ENCODE data around the gene KLF12. TPM values are rescaled to one million over a fixed set of nuclear protein-coding genes. Genes with fewer than 3 reads are reported as not detected.

The KLF12 gene
- total and polyA plus RNA-seq, 2 experiments from 2014 or later, result 12.8 to 19.8 TPM

GRCh38 chr13:74135326-74136083 lies 1.3 kb upstream of the KLF12 start:
- 1% methylated on average over 20 to 58 of the region's 72 CpGs for WGBS, 2 experiments (ENCODE audit: low coverage in 1 of 2, low lambda C conversion rate in 2 of 2, missing lambda C conversion rate in 2 of 2)
- peak overlapping the region; percentile 89 for H3K9ac ChIP-seq
- in situ Hi-C loops (cut with MboI), result no loop called here
- H3K27ac ChIP-seq, result peak overlapping the region; percentile 90
- TF ChIP-seq EZH2 (IDR thresholded peaks at IDR 0.05; ENCODE audit: insufficient read depth, poor library complexity, severe bottlenecking) (no peak), EZH2phosphoT487 (IDR thresholded peaks at IDR 0.05; ENCODE audit: insufficient read depth, low read depth) (no peak)
- H3K9me2 ChIP-seq (ENCODE audit: insufficient read depth), result no peaks in the 10 kb centered on the region
- peak overlapping the region; percentile 97 for H3K4me3 ChIP-seq
- no peaks in the 10 kb centered on the region for H4K20me1 ChIP-seq (ENCODE audit: insufficient read depth)
- H3K9me3 ChIP-seq (ENCODE audit: low read depth), result no peaks in the 10 kb centered on the region
- DNase-seq, result peak; percentile 89
- peaks cover 19% of the 10 kb centered on the region for H3K4me1 ChIP-seq (ENCODE audit: insufficient read depth)
- H3F3A ChIP-seq (ENCODE audit: insufficient read depth), result peaks cover 31% of the 10 kb centered on the region
- H3K79me2 ChIP-seq (ENCODE audit: insufficient read depth), result peaks cover 33% of the 10 kb centered on the region
- peak overlapping the region; percentile 81 for H2AFZ ChIP-seq
- peak overlapping the region; percentile 82 for H3K4me2 ChIP-seq (ENCODE audit: unreplicated experiment)
- no peaks in the 10 kb centered on the region for H3K36me3 ChIP-seq (ENCODE audit: low read depth)
- H3K27me3 ChIP-seq (replicated peaks; ENCODE audit: insufficient read depth), result no peaks in the 10 kb centered on the region

GRCh38 chr13:74134777-74135325 lies 647 bp upstream of the KLF12 start:
- Histone ChIP-seq H4K20me1 (ENCODE audit: insufficient read depth) (no peaks in the 10 kb centered on the region), H3K36me3 (ENCODE audit: low read depth) (no peaks in the 10 kb centered on the region)

GRCh38 chr13:74133657-74134201 lies 475 bp downstream of the KLF12 start:
- no peaks in the 10 kb centered on the region for H3K9me3 ChIP-seq (ENCODE audit: low read depth)
- in situ Hi-C loops (cut with MboI), result no loop called here

More at GRCh38 chr13:74134777-74135325, 647 bp upstream of the KLF12 start:
- peak overlapping the region; percentile 81 for H2AFZ ChIP-seq
- H3K27me3 ChIP-seq (replicated peaks; ENCODE audit: insufficient read depth), result no peaks in the 10 kb centered on the region
- peak overlapping the region; percentile 74 for H3K4me2 ChIP-seq (ENCODE audit: unreplicated experiment)
- peak overlapping the region; percentile 89 for H3K9ac ChIP-seq
- H3K4me3 ChIP-seq, result peak overlapping the region; percentile 97
- in situ Hi-C loops (cut with MboI), result no loop called here
- H3K4me1 ChIP-seq (ENCODE audit: insufficient read depth), result peaks cover 26% of the 10 kb centered on the region
- H3K9me2 ChIP-seq (ENCODE audit: insufficient read depth), result no peaks in the 10 kb centered on the region
- peaks cover 40% of the 10 kb centered on the region for H3K79me2 ChIP-seq (ENCODE audit: insufficient read depth)
- H3F3A ChIP-seq (ENCODE audit: insufficient read depth), result peaks cover 37% of the 10 kb centered on the region
- 1 to 2% methylated on average over 29 to 31 of the region's 63 CpGs for WGBS, 2 experiments (ENCODE audit: low coverage in 1 of 2, low lambda C conversion rate in 2 of 2, missing lambda C conversion rate in 2 of 2)
- no peaks in the 10 kb centered on the region for H3K9me3 ChIP-seq (ENCODE audit: low read depth)
- peak overlapping the region; percentile 90 for H3K27ac ChIP-seq
- no peak for TF ChIP-seq EZH2phosphoT487 (IDR thresholded peaks at IDR 0.05; ENCODE audit: insufficient read depth, low read depth)
- no peak for TF ChIP-seq EZH2 (IDR thresholded peaks at IDR 0.05; ENCODE audit: insufficient read depth, poor library complexity, severe bottlenecking)
- DNase-seq, result peak; percentile 77

GRCh38 chr13:74132776-74133656 lies 1.2 kb downstream of the KLF12 start:
- in situ Hi-C loops (cut with MboI), result no loop called here
- 1 to 2% methylated on average over 34 of the region's 34 CpGs for WGBS, 2 experiments (ENCODE audit: low coverage in 1 of 2, low lambda C conversion rate in 2 of 2, missing lambda C conversion rate in 2 of 2)

More at GRCh38 chr13:74133657-74134201, 475 bp downstream of the KLF12 start:
- TF ChIP-seq EZH2 (IDR thresholded peaks at IDR 0.05; ENCODE audit: insufficient read depth, poor library complexity, severe bottlenecking), result no peak
- no peak for TF ChIP-seq EZH2phosphoT487 (IDR thresholded peaks at IDR 0.05; ENCODE audit: insufficient read depth, low read depth)
- Histone ChIP-seq H3K27me3 (replicated peaks; ENCODE audit: insufficient read depth) (no peaks in the 10 kb centered on the region), H3K27ac (peak overlapping the region; percentile 86), H3K4me3 (peak overlapping the region; percentile 97), H3K36me3 (ENCODE audit: low read depth) (no peaks in the 10 kb centered on the region), H3K9ac (peak overlapping the region; percentile 89), H3K9me2 (ENCODE audit: insufficient read depth) (no peaks in the 10 kb centered on the region), H3K79me2 (ENCODE audit: insufficient read depth) (peaks cover 51% of the 10 kb centered on the region), H2AFZ (peak overlapping the region; percentile 72), H4K20me1 (ENCODE audit: insufficient read depth) (no peaks in the 10 kb centered on the region), H3K4me1 (ENCODE audit: insufficient read depth) (peaks cover 37% of the 10 kb centered on the region), H3F3A (ENCODE audit: insufficient read depth) (peaks cover 47% of the 10 kb centered on the region), H3K4me2 (ENCODE audit: unreplicated experiment) (peak overlapping the region; percentile 92)
- peak; percentile 93 for DNase-seq
- WGBS, 2 experiments (ENCODE audit: low coverage in 1 of 2, low lambda C conversion rate in 2 of 2, missing lambda C conversion rate in 2 of 2), result 1 to 2% methylated on average over 29 to 35 of the region's 35 CpGs

More at GRCh38 chr13:74132776-74133656, 1.2 kb downstream of the KLF12 start:
- Histone ChIP-seq H3K9ac (peak overlapping the region; percentile 89), H3K4me1 (ENCODE audit: insufficient read depth) (peaks cover 44% of the 10 kb centered on the region), H3K9me3 (ENCODE audit: low read depth) (no peaks in the 10 kb centered on the region), H3K36me3 (ENCODE audit: low read depth) (no peaks in the 10 kb centered on the region), H3K27me3 (replicated peaks; ENCODE audit: insufficient read depth) (no peaks in the 10 kb centered on the region), H3K27ac (peak overlapping the region; percentile 86), H3K79me2 (ENCODE audit: insufficient read depth) (peaks cover 58% of the 10 kb centered on the region), H4K20me1 (ENCODE audit: insufficient read depth) (no peaks in the 10 kb centered on the region), H2AFZ (peak overlapping the region; percentile 72), H3K4me2 (ENCODE audit: unreplicated experiment) (peak overlapping the region; percentile 92), H3K9me2 (ENCODE audit: insufficient read depth) (no peaks in the 10 kb centered on the region), H3F3A (ENCODE audit: insufficient read depth) (peaks cover 54% of the 10 kb centered on the region), H3K4me3 (peak overlapping the region; percentile 97)
- TF ChIP-seq EZH2 (IDR thresholded peaks at IDR 0.05; ENCODE audit: insufficient read depth, poor library complexity, severe bottlenecking), result no peak
- no peak for TF ChIP-seq EZH2phosphoT487 (IDR thresholded peaks at IDR 0.05; ENCODE audit: insufficient read depth, low read depth)
- DNase-seq, result peak; percentile 64
